Adrenal gland (tissue), 12 donors: ENCODE results near the gene BACE2. TPM values are rescaled to one million over a fixed set of nuclear protein-coding genes. Genes with fewer than 3 reads are reported as not detected.

ENCODE experiments used
- DNase-seq, 7 donors: peaks; one replicate each; pipeline ENCODE4 v3.0.0-alpha.2; 2019 to 2020
- H3K27ac ChIP-seq, 5 donors: fragments of 200-600 bp; sonication (generic) in 4 of 5; 1 replicate in 3 of 5; 2 replicates in 2 of 5; pipeline versions ENCODE4 v1.5.1 to v1.8.0; 2016 to 2020; ENCODE audit warnings: mild to moderate bottlenecking in 1 of 5
- H3K27me3 ChIP-seq: fragments of 200-600 bp; 2 replicates; pipeline ENCODE4 v1.8.0; 2021
- H3K36me3 ChIP-seq, 2 donors: fragments of 200-600 bp; replicated peaks in 1 of 2; 1 replicate in 1 of 2; 2 replicates in 1 of 2; pipeline versions ENCODE4 v1.5.1 to v1.8.0; 2018 to 2022
- H3K4me1 ChIP-seq, 2 donors: fragments of 200-600 bp; replicated peaks in 1 of 2; 1 replicate in 1 of 2; 2 replicates in 1 of 2; pipeline versions ENCODE4 v1.5.1 to v1.8.0; 2018 to 2021
- H3K4me3 ChIP-seq, 4 donors: fragments of 200-600 bp; sonication (generic) in 3 of 4; one replicate each; pipeline ENCODE4 v1.5.1; 2016 to 2018
- H3K9me3 ChIP-seq, 3 donors: fragments of 200-600 bp; sonication (generic) in 1 of 3; replicated peaks in 1 of 3; 1 replicate in 2 of 3; 2 replicates in 1 of 3; pipeline versions ENCODE4 v1.5.1 to v1.8.0; 2016 to 2021
- POLR2A ChIP-seq, 2 donors: fragments of 450-650 bp; IDR thresholded peaks; one replicate each; pipeline ENCODE4 v1.6.1; 2017; ENCODE audit warnings: antibody characterized with exemption in 2 of 2, mild to moderate bottlenecking in 2 of 2, moderate library complexity in 1 of 2
- WGBS, 4 donors: extraction: QIAGEN DNeasy Blood & Tissue Kit in 2 of 4; methylation state at CpG; one replicate each; pipeline versions ENCODE4 v1.1.5 to v1.1.7; 2013 to 2017; 5-methylcytosine and 5-hydroxymethylcytosine counted together
- intact Hi-C, 2 donors: fragments of 100-400 bp; cut with DNase I; formaldehyde crosslinking; loops; one replicate each; pipeline versions ENCODE4 v1.14.1 to v1.15.0; 2022 to 2023
- polyA plus RNA-seq, 3 donors: library from polyadenylated mRNA; stranded (reverse); fragments of 200-250 nt in 2 of 3; fragments of 350-450 nt in 1 of 3; fragmentation: Illumina TruSeq in 1 of 3; extraction: RNeasy Lipid Tissue Mini Kit (QIAGEN cat#74804) in 1 of 3; gene quantifications; one replicate each; pipeline ENCODE4 v1.2.3, GENCODE V29; 2013 to 2014
- total RNA-seq, 9 donors: library from RNA; depleted of rRNA in 4 of 9; stranded (reverse); fragments of >200 nt in 4 of 9; fragments of 120-200 nt in 1 of 9; fragmentation: NEBNext Ultra II Directional in 1 of 9; extraction: Animal tissue kit (Norgen Biotek cat#: 25700) in 1 of 9; gene quantifications; one replicate each; pipeline versions ENCODE4 v1.1.0 to v1.2.4, GENCODE V29; 2013 to 2023
- TF ChIP-seq, protein P1 (sequence below), 6 experiments: fragments of 450-650 bp in 4 of 6; fragments of 200-600 bp in 2 of 6; sonication (generic) in 1 of 6; IDR thresholded peaks; 1 replicate in 5 of 6; 2 replicates in 1 of 6; pipeline versions ENCODE4 v1.5.1 to v1.8.0; 2016 to 2021; ENCODE audit warnings: antibody characterized with exemption in 6 of 6, mild to moderate bottlenecking in 2 of 6, moderate library complexity in 1 of 6
- donor health status: healthy with polysubstance abuse.
- donor health status: Bipolar disorder and iron deficiency.
- donor health status: DM: yes; HTN: yes; CAD: no.
- donor health status: DM: no; HTN: no; CAD: no.
- donor health status: DM: no; HTN: no; CAD: no.
- donor health status: DM: yes; HTN: yes; CAD: no.

Gene BACE2
- total and polyA plus RNA-seq, 12 donors, result 3.9 to 24.4 (median 13.8) TPM

GRCh38 chr21:41294548-41295231, 126.7 kb downstream of the BACE2 start:
- TF ChIP-seq, protein P1, sequence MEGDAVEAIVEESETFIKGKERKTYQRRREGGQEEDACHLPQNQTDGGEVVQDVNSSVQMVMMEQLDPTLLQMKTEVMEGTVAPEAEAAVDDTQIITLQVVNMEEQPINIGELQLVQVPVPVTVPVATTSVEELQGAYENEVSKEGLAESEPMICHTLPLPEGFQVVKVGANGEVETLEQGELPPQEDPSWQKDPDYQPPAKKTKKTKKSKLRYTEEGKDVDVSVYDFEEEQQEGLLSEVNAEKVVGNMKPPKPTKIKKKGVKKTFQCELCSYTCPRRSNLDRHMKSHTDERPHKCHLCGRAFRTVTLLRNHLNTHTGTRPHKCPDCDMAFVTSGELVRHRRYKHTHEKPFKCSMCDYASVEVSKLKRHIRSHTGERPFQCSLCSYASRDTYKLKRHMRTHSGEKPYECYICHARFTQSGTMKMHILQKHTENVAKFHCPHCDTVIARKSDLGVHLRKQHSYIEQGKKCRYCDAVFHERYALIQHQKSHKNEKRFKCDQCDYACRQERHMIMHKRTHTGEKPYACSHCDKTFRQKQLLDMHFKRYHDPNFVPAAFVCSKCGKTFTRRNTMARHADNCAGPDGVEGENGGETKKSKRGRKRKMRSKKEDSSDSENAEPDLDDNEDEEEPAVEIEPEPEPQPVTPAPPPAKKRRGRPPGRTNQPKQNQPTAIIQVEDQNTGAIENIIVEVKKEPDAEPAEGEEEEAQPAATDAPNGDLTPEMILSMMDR (IDR thresholded peaks at IDR 0.05), result no peak
- no peak for TF ChIP-seq POLR2A (IDR thresholded peaks at IDR 0.05)
- 86 to 91% (median 88%) methylated on average over 1 of the region's 1 CpG for WGBS, 4 donors
- intact Hi-C loops, result no loop called here

GRCh38 chr21:41295721-41296254, 127.8 kb downstream of the BACE2 start:
- no peak overlapping the region for H3K27ac ChIP-seq
- 67 to 89% (median 77%) methylated on average over 1 to 4 of the region's 4 CpGs for WGBS, 4 donors
- H3K9me3 ChIP-seq, result no peaks in the 10 kb centered on the region
- no peak overlapping the region for H3K4me3 ChIP-seq
- no peak for DNase-seq
- H3K4me1 ChIP-seq, result no peaks in the 10 kb centered on the region
- TF ChIP-seq POLR2A (IDR thresholded peaks at IDR 0.05), result no peak
- TF ChIP-seq, protein P1 (IDR thresholded peaks at IDR 0.05), result no peak
- H3K27me3 ChIP-seq, result peaks cover 12% of the 10 kb centered on the region
- no peaks in the 10 kb centered on the region for H3K36me3 ChIP-seq
- intact Hi-C loops, result no loop called here

More at GRCh38 chr21:41294548-41295231, 126.7 kb downstream of the BACE2 start:
- no peaks in the 10 kb centered on the region for H3K9me3 ChIP-seq
- no peak for DNase-seq
- H3K4me3 ChIP-seq, result no peak overlapping the region
- H3K27ac ChIP-seq, result no peak overlapping the region
- H3K27me3 ChIP-seq, result peaks cover 18% of the 10 kb centered on the region
- H3K4me1 ChIP-seq, result no peaks in the 10 kb centered on the region
- H3K36me3 ChIP-seq, result no peaks in the 10 kb centered on the region

DNA sequence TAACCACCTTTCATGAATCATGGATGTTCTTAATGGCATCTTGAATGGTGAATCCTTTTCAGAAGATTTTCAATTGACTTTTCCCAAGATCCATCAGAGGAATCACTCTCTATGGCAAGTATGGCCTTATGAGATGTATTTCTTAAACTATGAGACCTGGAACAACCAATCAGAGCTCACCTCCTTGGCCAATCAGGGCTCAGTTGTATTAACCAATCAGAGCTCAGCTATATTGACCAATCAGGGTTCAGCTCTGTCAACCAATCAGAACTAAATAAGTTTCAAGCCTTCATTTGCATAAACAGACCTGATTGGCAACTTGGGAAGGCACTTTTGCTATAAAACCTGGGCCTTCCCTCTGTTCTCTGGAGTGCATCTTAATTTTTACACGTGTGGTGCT, 135.0 kb downstream of the BACE2 start:
- DNase-seq, result no peak
- 70 to 80% (median 75%) methylated on average over 1 of the region's 1 CpG for WGBS, 4 donors
- intact Hi-C loops, result no loop called here
- TF ChIP-seq, protein P1 (IDR thresholded peaks at IDR 0.05), result no peak
- no peak for TF ChIP-seq POLR2A (IDR thresholded peaks at IDR 0.05)
- H3K9me3 ChIP-seq, result no peaks in the 10 kb centered on the region
- no peaks in the 10 kb centered on the region for H3K4me1 ChIP-seq
- H3K27ac ChIP-seq, result no peak overlapping the region
- H3K4me3 ChIP-seq, result no peak overlapping the region
- no peaks in the 10 kb centered on the region for H3K36me3 ChIP-seq
- H3K27me3 ChIP-seq, result peaks cover 5% of the 10 kb centered on the region

GRCh38 chr21:41304068-41304720, 136.2 kb downstream of the BACE2 start:
- Histone ChIP-seq H3K27ac (no peak overlapping the region), H3K4me3 (no peak overlapping the region), H3K27me3 (peaks cover 10% of the 10 kb centered on the region), H3K36me3 (no peaks in the 10 kb centered on the region), H3K4me1 (no peaks in the 10 kb centered on the region), H3K9me3 (no peaks in the 10 kb centered on the region)
- no peak for DNase-seq
- 92 to 94% (median 94%) methylated on average over 15 to 40 of the region's 40 CpGs for WGBS, 4 donors
- no peak for TF ChIP-seq POLR2A (IDR thresholded peaks at IDR 0.05)
- TF ChIP-seq, protein P1 (IDR thresholded peaks at IDR 0.05), result no peak
- intact Hi-C loops, result no loop called here
